GM19324 (cell line): Measurements from ENCODE around the gene ZCCHC14.
"Not testable (repeated sequence)": the region's sequence is repeated elsewhere in the genome, so short reads cannot be mapped to it uniquely, and the experiment has no call there.

Experiments used
- ATAC-seq: cut with Tn5 transposase; IDR thresholded peaks from one replicate; pipeline ENCODE4 v1.9.1; 2021; ENCODE audit warnings: mild to moderate bottlenecking, moderate library complexity; ENCODE audit not compliant: unreplicated experiment, low FRiP score

Gene ZCCHC14

GRCh38 chr16:87389914-87390313 is 102.9 kb downstream of the ZCCHC14 start:
- ATAC-seq: not testable (repeated sequence)

GRCh38 chr16:87389245-87389644 is 103.6 kb downstream of the ZCCHC14 start:
- ATAC-seq: no peak

- ATAC-seq: no peak
Measured at GRCh38 chr16:87388818-87389134, 104.0 kb downstream of the ZCCHC14 start.

- peak; percentile 36 for ATAC-seq
Measured at GRCh38 chr16:87387942-87388817, 104.6 kb downstream of the ZCCHC14 start.

GRCh38 chr16:87384875-87385167 is 108.0 kb downstream of the ZCCHC14 start:
- ATAC-seq: not testable (repeated sequence)

GRCh38 chr16:87384162-87384874 is 108.5 kb downstream of the ZCCHC14 start:
- ATAC-seq: peak; percentile 1

- ATAC-seq: peak; percentile 67
Measured at GRCh38 chr16:87383505-87384161, 109.2 kb downstream of the ZCCHC14 start, which contains the start of gene FBXO31. Gene FBXO31, minus strand, starts transcription at chr16:87383776. Its CDS starts 32 bp downstream, at chr16:87383744.

- ATAC-seq: no peak
Measured at GRCh38 chr16:87382023-87382785, 110.6 kb downstream of the ZCCHC14 start.

GRCh38 chr16:87380881-87381280 is 111.9 kb downstream of the ZCCHC14 start:
- ATAC-seq: no peak

- no peak for ATAC-seq
Measured at GRCh38 chr16:87380403-87380802, 112.4 kb downstream of the ZCCHC14 start.

GRCh38 chr16:87379312-87379752 is 113.5 kb downstream of the ZCCHC14 start:
- ATAC-seq: not testable (repeated sequence)

- no peak for ATAC-seq
Measured at GRCh38 chr16:87376660-87377059, 116.2 kb downstream of the ZCCHC14 start.

GRCh38 chr16:87375426-87376135 is 117.2 kb downstream of the ZCCHC14 start:
- ATAC-seq: no peak

- ATAC-seq: no peak
Measured at GRCh38 chr16:87374313-87374712, 118.5 kb downstream of the ZCCHC14 start.

GRCh38 chr16:87372305-87372704 is 120.5 kb downstream of the ZCCHC14 start:
- ATAC-seq: no peak

GRCh38 chr16:87371261-87371866 is 121.5 kb downstream of the ZCCHC14 start:
- ATAC-seq: no peak

GRCh38 chr16:87369796-87370719 is 122.8 kb downstream of the ZCCHC14 start:
- ATAC-seq: no peak

- no peak for ATAC-seq
Measured at GRCh38 chr16:87369117-87369765, 123.6 kb downstream of the ZCCHC14 start.
